HCT116 (cell line): ENCODE measurements around the gene TBPL1. TPM values are rescaled to one million over a fixed set of nuclear protein-coding genes. Genes with fewer than 3 reads are reported as not detected.

ENCODE experiments used
- ATAC-seq: fragments of 200-7000 bp; cut with Tn5 transposase; 2 replicates; pipeline ENCODE4 v1.9.1; 2020; ENCODE audit warnings: mild to moderate bottlenecking, moderate library complexity
- BruUV-seq: library from RNA; stranded (reverse); fragments of 400-500 nt; replicated peaks from 2 replicates; lab custom pipeline; 2021; lab: Mats Ljungman, UMichigan
- CTCF ChIA-PET: fragments of 300-600 bp; sonication (Branson Sonifier 250); formaldehyde crosslinking; loops from one replicate; lab custom pipeline; 2021; ENCODE audit warnings: antibody characterized with exemption; lab: Charles Lee
- POLR2A ChIA-PET: fragments of 300-600, 350-600 bp; sonication (Branson Sonifier 250); formaldehyde crosslinking; loops from one replicate; lab custom pipeline; 2021; ENCODE audit warnings: antibody characterized with exemption; lab: Charles Lee
- RAD21 ChIA-PET, 2 experiments: fragments of 300-600 bp; sonication (Branson Sonifier 250); formaldehyde crosslinking; loops; one replicate each; lab custom pipeline; 2023; ENCODE audit warnings: low total read pairs in 2 of 2; ENCODE audit not compliant: uncharacterized antibody in 2 of 2, unreplicated experiment in 2 of 2, low non-redundant PET in 1 of 2; lab: Charles Lee
- DNase-seq: peaks from one replicate; pipeline ENCODE4 v3.0.0-alpha.2; 2010; ENCODE audit warnings: low read depth, low spot score
- H2AFZ ChIP-seq: fragments of 200-600 bp; shearing (Covaris generic), sonication (generic); 2 replicates; pipeline ENCODE4 v1.6.1; 2017; ENCODE audit warnings: low read depth, mixed run types, mixed read lengths, antibody characterized with exemption, low read length; ENCODE audit not compliant: poor library complexity, severe bottlenecking
- H3K27ac ChIP-seq: 2 replicates; pipeline ENCODE4 v1.5.1; 2012; ENCODE audit warnings: low read depth, low read length
- H3K27me3 ChIP-seq: fragments of 200-600 bp; sonication (generic); 2 replicates; pipeline ENCODE4 v1.6.1; 2016; ENCODE audit warnings: mixed run types, low read length, mixed read lengths; ENCODE audit not compliant: insufficient read depth
- H3K36me3 ChIP-seq, 2 experiments: fragments of 200-500 bp in 1 of 2; fragments of 200-600 bp in 1 of 2; sonication (Bioruptor generic) in 1 of 2; sonication (generic) in 1 of 2; 2 replicates each; pipeline versions ENCODE4 v1.5.1 to v1.6.1; 2014 to 2016; ENCODE audit warnings: low read length in 2 of 2, inconsistent platforms in 1 of 2, mixed read lengths in 1 of 2, mixed run types in 1 of 2; ENCODE audit not compliant: insufficient read depth in 2 of 2, control insufficient read depth in 1 of 2
- H3K4me1 ChIP-seq, 2 experiments: fragments of 200-600 bp in 1 of 2; sonication (generic) in 1 of 2; 2 replicates each; pipeline versions ENCODE4 v1.5.1 to v1.6.1; 2012 to 2017; ENCODE audit warnings: low read length in 2 of 2, inconsistent platforms in 1 of 2, mild to moderate bottlenecking in 1 of 2, mixed read lengths in 1 of 2, mixed run types in 1 of 2, moderate library complexity in 1 of 2; ENCODE audit not compliant: insufficient read depth in 2 of 2, control insufficient read depth in 1 of 2
- H3K4me2 ChIP-seq: fragments of 200-600 bp; sonication (generic); 2 replicates; pipeline ENCODE4 v1.6.1; 2017; ENCODE audit warnings: mixed run types, low read length, mixed read lengths
- H3K4me3 ChIP-seq, 2 experiments: fragments of 200-600 bp in 1 of 2; sonication (generic) in 1 of 2; replicated peaks in 1 of 2; 2 replicates each; pipeline ENCODE4 v1.5.1; 2011 to 2016; ENCODE audit warnings: low read length in 2 of 2, control low read depth in 1 of 2, low read depth in 1 of 2, mild to moderate bottlenecking in 1 of 2, mixed read lengths in 1 of 2, mixed run types in 1 of 2
- H3K79me2 ChIP-seq: fragments of 200-600 bp; sonication (generic); 2 replicates; pipeline ENCODE4 v1.6.1; 2017; ENCODE audit warnings: mild to moderate bottlenecking, mixed run types, low read length, moderate library complexity, mixed read lengths; ENCODE audit not compliant: insufficient read depth
- H3K9ac ChIP-seq: fragments of 200-600 bp; sonication (generic); 2 replicates; pipeline ENCODE4 v1.6.1; 2016; ENCODE audit warnings: low read length, mixed read lengths
- H3K9me2 ChIP-seq: fragments of 200-600 bp; sonication (generic), shearing (Covaris generic); 2 replicates; pipeline ENCODE4 v1.6.1; 2017; ENCODE audit warnings: mixed run types, mild to moderate bottlenecking, moderate library complexity; ENCODE audit not compliant: insufficient read depth
- H3K9me3 ChIP-seq, 2 experiments: fragments of 200-500 bp in 1 of 2; fragments of 200-600 bp in 1 of 2; sonication (Bioruptor generic) in 1 of 2; sonication (generic) in 1 of 2; 2 replicates each; pipeline ENCODE4 v1.6.1; 2014 to 2017; ENCODE audit warnings: low read length in 2 of 2, mixed read lengths in 2 of 2, inconsistent platforms in 1 of 2, low read depth in 1 of 2, mild to moderate bottlenecking in 1 of 2, mixed run types in 1 of 2, moderate library complexity in 1 of 2; ENCODE audit not compliant: control insufficient read depth in 1 of 2, insufficient read depth in 1 of 2
- H4K20me1 ChIP-seq: fragments of 200-600 bp; sonication (generic), shearing (Covaris generic); 2 replicates; pipeline ENCODE4 v1.6.1; 2017; ENCODE audit warnings: mixed run types, mild to moderate bottlenecking, moderate library complexity; ENCODE audit not compliant: insufficient read depth
- ATF3 ChIP-seq: IDR thresholded peaks from 2 replicates; pipeline ENCODE4 v1.6.1; 2012
- CBX3 ChIP-seq: IDR thresholded peaks from 2 replicates; pipeline ENCODE4 v1.6.1; 2012; ENCODE audit warnings: low read depth
- CEBPB ChIP-seq: IDR thresholded peaks from 2 replicates; pipeline ENCODE4 v1.6.1; 2012; ENCODE audit warnings: low read depth
- EGR1 ChIP-seq: IDR thresholded peaks from 2 replicates; pipeline ENCODE4 v1.6.1; 2012; ENCODE audit warnings: low read depth
- EZH2 ChIP-seq: fragments of 200-600 bp; sonication (generic); IDR thresholded peaks from 2 replicates; pipeline ENCODE4 v1.6.1; 2017; ENCODE audit warnings: antibody characterized with exemption, mixed run types
- EZH2phosphoT487 ChIP-seq: fragments of 200-600 bp; IDR thresholded peaks from 2 replicates; pipeline ENCODE4 v1.6.1; 2018; ENCODE audit warnings: antibody characterized with exemption, borderline replicate concordance
- FOSL1 ChIP-seq: IDR thresholded peaks from 2 replicates; pipeline ENCODE4 v1.6.1; 2012; ENCODE audit warnings: low read depth
- JUND ChIP-seq: IDR thresholded peaks from 2 replicates; pipeline ENCODE4 v1.6.1; 2012
- POLR2A ChIP-seq: IDR thresholded peaks from 2 replicates; pipeline ENCODE4 v1.7.0; 2011; ENCODE audit warnings: borderline replicate concordance; ENCODE audit not compliant: insufficient read depth, insufficient read length; ENCODE audit errors: extremely low read depth
- POLR2AphosphoS5 ChIP-seq: IDR thresholded peaks from 2 replicates; pipeline ENCODE4 v1.6.1; 2011; ENCODE audit warnings: mild to moderate bottlenecking, low read depth, low read length, moderate library complexity
- RAD21 ChIP-seq: IDR thresholded peaks from 2 replicates; pipeline ENCODE4 v1.6.1; 2012; ENCODE audit warnings: low read depth, mild to moderate bottlenecking
- SIN3A ChIP-seq: IDR thresholded peaks from 2 replicates; pipeline ENCODE4 v1.6.1; 2012; ENCODE audit warnings: low read depth
- SP1 ChIP-seq: IDR thresholded peaks from 2 replicates; pipeline ENCODE4 v1.6.1; 2012; ENCODE audit warnings: low read depth
- SRF ChIP-seq: IDR thresholded peaks from 2 replicates; pipeline ENCODE4 v1.6.1; 2012; ENCODE audit warnings: low read depth
- TCF7L2 ChIP-seq: IDR thresholded peaks from 2 replicates; pipeline ENCODE4 v1.7.0; 2011; ENCODE audit warnings: borderline replicate concordance, inconsistent platforms; ENCODE audit not compliant: insufficient read depth, insufficient read length; ENCODE audit errors: extremely low read depth
- YY1 ChIP-seq: IDR thresholded peaks from 2 replicates; pipeline ENCODE4 v1.6.1; 2011; ENCODE audit warnings: low read length, low read depth, moderate library complexity, mild to moderate bottlenecking; ENCODE audit not compliant: insufficient replicate concordance; ENCODE audit errors: extremely low read depth
- ZBTB33 ChIP-seq: IDR thresholded peaks from 2 replicates; pipeline ENCODE4 v1.6.1; 2011; ENCODE audit warnings: mild to moderate bottlenecking, low read length, moderate library complexity; ENCODE audit not compliant: insufficient replicate concordance; ENCODE audit errors: extremely low read depth
- ZFX ChIP-seq: fragments of 450-650 bp; IDR thresholded peaks from 2 replicates; pipeline ENCODE4 v1.6.1; 2017
- ZNF274 ChIP-seq: fragments of 200-500 bp; sonication (Bioruptor generic); IDR thresholded peaks from 2 replicates; pipeline ENCODE4 v1.6.1; 2014; ENCODE audit warnings: mild to moderate bottlenecking, low read depth, low read length, inconsistent platforms
- intact Hi-C: fragments of 100-400 bp; cut with micrococcal nuclease; formaldehyde crosslinking; loops from 2 replicates; pipeline ENCODE4 v1.10.0; 2022
- total RNA-seq: library from RNA; stranded (reverse); gene quantifications from one replicate; pipeline ENCODE4 v1.2.1, GENCODE V29; 2021; ENCODE audit not compliant: unreplicated experiment

TBPL1 gene
- total RNA-seq, 1 experiment from 2014 or later = 34.9 TPM

- peak overlapping the region; percentile 59 for H3K4me2 ChIP-seq
- TF ChIP-seq ZNF274 (no peak), SP1 (no peak), POLR2A (no peak), CBX3 (no peak), FOSL1 (no peak), EZH2phosphoT487 (no peak), YY1 (no peak), EGR1 (no peak), TCF7L2 (no peak), ATF3 (no peak), ZBTB33 (no peak), POLR2AphosphoS5 (no peak), ZFX (no peak), EZH2 (no peak), CEBPB (no peak), JUND (no peak), SRF (no peak), RAD21 (no peak), SIN3A (no peak)
- H3K9me2 ChIP-seq = no peaks in the 10 kb centered on the region
- H4K20me1 ChIP-seq = no peaks in the 10 kb centered on the region
- H3K27ac ChIP-seq = no peak overlapping the region
- H3K4me3 ChIP-seq = no peak overlapping the region
- peaks cover 86% of the 10 kb centered on the region for H3K79me2 ChIP-seq
- no peak overlapping the region for H2AFZ ChIP-seq
- DNase-seq (no peak), ATAC-seq (peak; percentile 41; the same call in 1 of the 2 replicates)
- H3K27me3 ChIP-seq = no peaks in the 10 kb centered on the region
- intact Hi-C loops = no loop called here
- ChIA-PET POLR2A (no interaction called here), CTCF (interaction anchor here (1.3 to 1.7 kb wide), 2 partner anchors 9 to 96 kb away, joined by 4 to 6 read pairs; no protein-coding TSS in a partner anchor), RAD21 (no interaction called here)
- BruUV-seq = no TSS peak
- no peaks in the 10 kb centered on the region for H3K9me3 ChIP-seq
- peaks cover 11 to 20% of the 10 kb centered on the region in 2 experiments for H3K4me1 ChIP-seq
- peak overlapping the region; percentile 25 for H3K9ac ChIP-seq
- no peaks in the 10 kb centered on the region for H3K36me3 ChIP-seq
Observed at GRCh38 chr6:133967347-133967746, 14.3 kb downstream of the TBPL1 start.
